Stimulated activated CD4-positive, alpha-beta T cell treated with anti-CD3 and anti-CD28 coated beads, Interleukin-1b, Interleukin-23, amount 100 ng/mL, for 24 hours (primary cell): ENCODE results near the gene SMCO3.

ENCODE experiments used
- DNase-seq, 4 experiments: peaks; one replicate each; pipeline ENCODE4 v3.0.0-alpha.2; 2020; ENCODE audit warnings: low read depth in 4 of 4, low spot score in 1 of 4

Gene SMCO3

DNA sequence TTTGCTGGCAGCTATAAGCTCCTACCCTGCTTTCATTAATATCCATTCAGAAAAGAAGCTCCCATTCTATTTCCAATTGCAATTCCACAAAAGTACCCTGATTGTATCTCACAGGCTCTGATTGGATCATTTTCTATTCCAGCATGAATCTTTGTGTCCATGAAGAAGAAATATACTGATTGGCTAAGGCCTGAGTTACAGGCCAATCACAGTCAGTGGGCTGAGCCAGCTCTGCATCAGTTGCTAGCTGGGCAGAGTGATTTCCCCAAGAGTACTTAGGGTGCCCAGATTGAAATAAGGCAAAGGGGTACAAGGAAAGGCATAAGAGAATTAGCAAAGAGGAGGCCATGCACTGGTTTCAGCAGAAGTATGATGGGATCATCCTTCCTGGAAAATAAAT, 14.9 kb upstream of the SMCO3 start:
- DNase-seq, result no peak

DNA sequence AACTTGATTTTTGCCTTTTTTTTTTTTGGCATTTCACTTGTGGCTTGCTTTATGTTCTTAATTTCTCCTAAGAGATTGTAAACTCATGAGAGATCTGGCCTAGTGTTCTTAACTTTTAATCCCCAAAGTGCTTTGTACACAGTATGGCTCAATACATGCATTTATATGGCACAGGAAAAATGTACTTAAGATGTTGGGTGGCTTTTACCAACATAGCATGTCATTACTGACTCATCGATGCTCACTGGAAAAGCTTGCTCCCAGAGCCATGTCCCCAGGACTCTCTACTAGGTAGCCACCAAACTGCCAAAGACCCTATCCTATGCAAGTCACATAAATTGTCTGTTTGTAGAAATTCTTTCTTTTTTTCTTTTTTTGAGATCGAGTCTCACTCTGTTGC, 13.1 kb upstream of the SMCO3 start:
- no peak for DNase-seq

DNA sequence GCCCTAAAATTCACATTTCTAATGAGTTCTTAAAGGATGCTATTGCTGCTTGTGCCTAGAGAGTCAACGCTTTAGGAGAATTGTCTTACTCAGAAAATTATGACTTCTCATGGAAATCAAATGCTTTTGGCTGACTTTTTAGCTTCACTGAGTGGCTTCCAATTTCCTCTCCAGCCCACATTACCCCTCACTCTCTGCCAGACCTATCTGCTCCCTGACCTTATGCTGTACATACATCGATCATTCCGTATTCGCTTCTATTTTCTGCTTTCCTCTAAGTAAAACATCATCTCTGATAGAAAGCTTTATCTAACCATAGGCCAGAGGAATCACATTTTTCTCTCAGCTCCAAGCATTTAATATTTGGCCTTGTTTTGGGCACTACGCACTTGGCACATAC, 12.5 kb upstream of the SMCO3 start:
- no peak for DNase-seq

DNA sequence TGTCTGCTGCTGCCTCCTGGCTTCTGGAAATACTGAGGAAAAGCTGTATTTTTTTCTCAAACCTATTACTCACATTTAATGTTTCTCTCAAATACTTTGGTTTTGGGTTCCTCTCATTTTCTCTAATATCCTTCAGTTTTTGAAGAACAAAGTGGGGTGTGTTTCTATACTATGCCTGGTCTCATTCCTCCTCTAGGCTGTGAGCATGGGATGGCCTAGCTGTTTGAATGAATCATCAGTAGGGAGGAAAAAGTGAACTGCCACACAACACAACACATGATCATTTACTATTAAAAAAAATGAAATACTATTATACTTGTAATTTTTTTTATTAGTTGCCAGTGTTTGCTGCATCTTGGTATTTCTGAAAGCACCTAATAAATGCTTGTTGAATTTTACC, 11.3 kb upstream of the SMCO3 start:
- DNase-seq, result no peak

DNA sequence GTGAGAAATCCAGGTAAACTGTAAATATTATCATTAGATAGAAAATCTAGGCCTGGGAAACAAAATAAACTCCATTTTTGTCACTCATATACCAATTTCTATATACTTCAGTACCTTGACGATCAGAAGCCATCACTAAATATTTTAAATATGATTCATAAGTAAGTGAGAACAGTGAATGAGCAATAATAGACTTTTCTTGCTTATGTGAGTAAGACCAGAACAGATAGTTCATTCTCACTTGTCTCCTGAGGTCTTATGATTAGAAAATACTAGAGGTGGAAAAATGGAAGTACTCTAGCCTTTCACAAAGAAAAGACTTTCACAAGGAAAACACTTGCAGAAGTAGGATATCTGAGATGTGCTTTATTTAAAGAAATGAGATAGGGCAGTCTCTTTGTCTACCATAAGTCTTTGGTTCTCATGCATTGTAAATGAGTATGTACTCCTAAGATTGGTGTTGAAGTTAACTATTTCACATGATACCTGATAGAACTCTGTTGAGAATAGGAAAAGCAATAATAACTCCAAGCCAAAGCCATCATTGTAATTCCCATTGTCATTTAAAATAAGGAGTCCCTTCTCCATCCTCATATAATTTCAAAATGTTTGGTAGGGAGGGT, 10.1 kb upstream of the SMCO3 start:
- no peak for DNase-seq

DNA sequence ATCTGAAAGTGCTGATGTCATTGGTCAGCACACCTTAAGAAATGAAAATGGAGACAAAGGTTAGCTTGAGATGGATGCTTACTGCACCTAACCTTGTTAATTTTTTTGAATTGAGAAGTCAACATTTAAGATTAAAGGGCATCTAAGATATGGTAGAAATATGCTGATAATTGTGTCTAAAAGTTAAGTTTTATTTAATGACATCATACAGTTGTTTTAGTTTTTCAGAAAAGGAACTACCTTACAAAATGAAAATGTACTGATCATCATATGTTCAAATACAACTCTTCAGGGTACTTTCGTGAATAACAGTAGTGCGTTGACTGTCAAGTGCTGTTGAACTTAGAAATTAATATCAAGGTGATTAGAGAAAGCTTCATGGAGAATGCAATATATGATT, 2.5 kb downstream of the SMCO3 start:
- DNase-seq, result no peak

DNA sequence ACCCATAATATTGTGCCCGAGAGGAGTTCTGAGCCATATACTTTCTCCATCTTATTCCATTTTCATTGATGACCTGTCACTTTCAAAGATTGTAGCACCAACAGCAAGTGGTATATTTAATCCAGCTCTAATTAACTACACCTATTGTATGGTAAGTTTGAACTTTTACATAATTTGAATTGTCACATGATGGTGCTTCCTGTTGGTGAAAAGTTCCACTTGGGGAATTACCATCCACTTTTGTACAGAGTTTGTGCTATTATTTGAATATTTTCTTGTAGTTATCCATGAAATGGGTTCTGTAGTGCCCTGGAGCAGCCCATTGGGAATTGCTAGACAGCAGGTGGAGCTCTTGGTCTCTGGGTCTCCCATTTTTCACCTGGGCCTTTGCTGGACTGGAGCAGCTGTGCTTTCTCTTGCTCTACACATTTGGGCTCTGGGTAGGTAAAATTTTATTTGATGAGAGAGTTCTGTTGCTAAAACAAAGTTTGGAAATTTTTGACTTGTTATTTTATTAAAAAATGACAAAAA, 3.0 kb downstream of the SMCO3 start:
- DNase-seq, result no peak

DNA sequence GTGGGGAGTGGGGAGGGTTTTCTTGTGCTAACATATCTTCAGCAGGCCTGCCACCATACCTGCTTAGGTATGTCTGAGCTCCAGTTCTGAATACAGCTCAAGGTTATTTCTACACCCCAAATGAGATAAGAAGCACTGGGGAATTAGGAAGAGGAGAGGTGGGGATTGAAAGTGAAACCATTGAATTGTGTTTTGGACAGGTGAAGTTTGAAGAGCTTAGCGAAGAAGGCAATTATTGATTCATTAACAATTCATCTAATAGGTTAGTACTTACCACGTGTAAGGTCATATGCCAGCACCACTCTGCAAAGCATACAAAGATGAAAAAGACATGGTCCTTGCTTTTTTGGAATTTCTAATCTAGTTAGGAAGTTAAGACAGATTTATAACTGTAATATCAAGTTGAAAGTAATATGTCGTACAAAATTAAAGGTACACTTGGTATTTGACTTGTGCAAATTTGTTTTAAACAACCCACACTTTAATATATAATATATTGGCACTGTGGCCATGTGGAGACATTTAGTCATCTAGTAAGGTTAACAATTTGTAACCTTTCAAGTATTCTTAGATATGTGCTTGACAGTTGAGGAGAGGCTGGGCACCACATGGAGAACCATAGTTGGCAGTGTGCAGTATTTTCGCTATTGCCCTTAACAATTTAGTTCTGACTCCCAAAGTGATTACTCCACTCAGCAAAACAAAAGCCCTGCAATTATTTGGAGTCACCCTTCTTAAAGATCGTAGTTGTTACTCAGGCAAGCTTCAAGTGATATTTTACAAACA, 3.6 kb downstream of the SMCO3 start:
- no peak for DNase-seq

DNA sequence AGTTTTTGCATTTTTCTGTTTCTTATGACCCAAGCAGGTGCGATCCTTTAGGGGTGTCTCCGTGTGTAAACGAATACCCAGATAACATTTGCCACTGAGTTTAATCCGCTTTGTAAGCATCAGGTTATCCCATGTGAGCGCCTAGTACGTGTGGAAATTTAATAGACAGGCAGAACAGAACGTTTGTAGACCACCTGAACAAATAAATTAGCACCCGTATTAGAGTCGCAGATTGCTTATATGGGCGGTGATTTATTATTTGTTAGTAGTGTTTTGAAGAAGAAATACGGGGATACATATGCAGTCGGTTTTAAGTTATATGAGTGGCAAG, 10.2 kb downstream of the SMCO3 start:
- DNase-seq, result no peak

DNA sequence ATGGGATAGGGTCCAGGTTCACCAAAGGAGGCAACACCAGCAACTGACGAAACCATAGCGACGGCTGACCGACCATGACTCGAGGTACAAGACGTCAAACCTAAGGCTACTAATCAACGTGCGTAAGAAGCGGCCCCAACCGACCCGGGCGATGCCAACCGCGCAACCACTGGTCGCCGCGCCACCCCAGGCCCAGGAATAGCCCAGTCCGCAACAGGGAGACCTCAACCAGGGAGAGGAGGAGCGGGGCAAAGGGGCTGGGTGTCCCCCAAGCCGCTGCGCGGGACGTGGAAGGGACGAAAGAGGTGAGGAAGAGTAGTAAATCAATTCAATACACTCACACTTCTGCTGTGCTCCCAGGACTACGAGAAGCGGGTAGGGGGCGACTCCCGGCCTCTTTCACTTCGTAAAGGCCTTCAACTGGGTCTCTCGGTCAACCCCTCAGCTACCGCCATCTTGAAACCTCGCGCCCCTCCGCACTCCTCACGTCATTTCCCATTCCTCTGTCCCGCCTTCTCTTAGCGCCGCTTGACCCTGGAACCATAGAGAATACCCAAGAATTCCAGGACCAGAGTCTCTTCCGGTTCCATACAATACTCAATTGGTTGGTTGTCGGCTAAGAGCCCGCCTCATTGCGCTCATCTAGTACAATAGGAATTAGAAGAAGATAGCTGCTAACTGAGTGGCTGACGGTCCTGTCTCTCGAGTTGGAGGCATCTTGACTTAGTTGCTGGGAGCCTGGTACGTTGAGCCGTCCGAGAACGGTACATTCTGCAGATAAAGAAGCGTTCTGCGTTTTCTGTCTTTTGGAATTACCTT, 10.8 kb downstream of the SMCO3 start, which contains the start of the genes C12orf60 and WBP11:
C12orf60 (plus strand) TSS at position 660 of the 819 bp plus-strand sequence. CDS start 19,266 bp downstream, outside the sequence.
WBP11 (minus strand) TSS at position 468 of the 819 bp plus-strand sequence. CDS start 2,095 bp downstream, outside the sequence.
- DNase-seq, result peak; percentile 64 to 77 (median 74)

DNA sequence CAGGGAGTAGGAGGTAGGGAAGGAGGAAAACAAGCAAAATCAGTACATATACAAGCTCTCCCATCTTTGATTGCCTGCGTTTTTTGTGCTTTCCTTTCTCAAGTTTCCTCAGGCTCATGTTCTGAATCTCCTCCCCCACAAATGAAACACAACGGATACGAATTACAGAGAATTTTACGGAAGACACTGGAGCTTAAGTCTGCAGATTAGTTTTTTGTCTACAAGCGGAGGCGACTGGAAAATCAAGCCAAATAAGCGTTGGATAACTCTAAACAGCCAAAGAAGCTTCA, 11.3 kb downstream of the SMCO3 start:
- no peak for DNase-seq

DNA sequence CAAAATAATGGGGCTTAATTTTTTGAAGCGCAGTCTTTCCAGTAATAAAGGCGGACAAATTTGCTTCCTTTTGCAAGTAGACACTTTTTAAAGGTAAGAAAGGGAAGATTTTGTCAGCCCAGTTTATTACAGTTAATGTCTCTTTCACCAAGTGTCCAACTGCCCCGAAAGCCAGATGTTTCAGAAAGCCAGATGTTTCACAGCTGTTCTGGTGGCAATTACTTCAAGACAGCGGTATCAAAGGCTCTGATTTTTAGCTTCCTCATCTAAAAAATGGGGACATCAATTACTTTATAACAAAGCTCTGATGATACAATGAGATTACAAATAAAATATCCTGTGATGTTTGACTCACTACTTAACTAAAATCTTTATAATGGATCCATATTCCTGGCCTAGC, 11.7 kb downstream of the SMCO3 start:
- no peak for DNase-seq

DNA sequence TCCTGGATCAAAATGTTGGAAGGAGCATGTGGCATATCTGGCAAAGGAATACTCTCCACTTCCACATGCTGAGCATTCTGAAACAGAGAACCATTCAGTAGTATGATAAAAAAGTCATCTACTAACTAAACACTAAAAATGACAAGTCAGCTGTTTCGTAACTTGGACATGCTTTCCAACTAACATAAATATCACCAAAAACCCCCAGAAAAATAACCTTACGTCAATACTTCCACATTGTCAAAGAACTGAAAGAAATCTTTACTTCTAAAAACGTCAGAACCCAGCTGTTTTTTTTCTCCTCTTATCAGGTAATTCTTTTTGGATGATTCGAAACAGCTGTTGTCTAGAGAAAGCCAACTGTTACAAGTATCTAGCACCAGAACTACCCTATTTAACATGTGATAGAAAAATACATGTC, 18.9 kb downstream of the SMCO3 start:
- no peak for DNase-seq

DNA sequence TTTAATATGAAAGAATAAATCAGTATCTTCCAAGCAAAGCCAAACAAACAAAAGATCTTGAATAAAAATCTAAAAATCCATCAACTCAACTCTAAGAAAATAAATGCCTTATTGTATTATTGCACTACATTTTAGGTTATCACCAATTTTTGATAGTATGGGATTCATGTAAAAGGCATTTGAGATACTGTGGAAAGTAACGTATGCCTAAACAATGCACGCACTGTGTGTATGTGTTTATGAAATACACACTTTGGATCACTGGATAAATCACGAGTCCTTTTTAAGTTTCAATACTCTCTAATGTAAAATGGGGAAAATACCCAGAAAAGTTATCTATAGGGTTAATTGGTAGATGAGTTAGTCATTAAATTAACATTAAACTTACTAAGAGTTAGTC, 28.4 kb downstream of the SMCO3 start:
- no peak for DNase-seq

DNA sequence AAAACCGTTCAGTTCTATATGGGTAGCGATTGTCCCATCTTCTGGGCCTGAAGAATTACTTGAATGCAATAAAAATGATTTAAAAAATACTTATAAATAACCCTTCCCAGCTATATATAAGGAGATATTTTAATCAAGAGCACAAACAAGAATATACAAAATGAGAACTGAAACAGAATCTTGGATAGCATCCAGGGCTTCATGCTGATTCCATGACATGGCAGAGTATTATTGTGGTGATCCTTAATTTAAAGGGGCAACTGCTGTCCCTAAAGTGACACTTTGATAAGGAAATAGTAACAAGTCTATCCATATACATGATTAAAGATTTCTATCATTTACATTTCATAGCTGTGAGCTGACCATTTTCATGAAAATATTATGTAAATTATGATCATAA, 29.5 kb downstream of the SMCO3 start:
- no peak for DNase-seq

DNA sequence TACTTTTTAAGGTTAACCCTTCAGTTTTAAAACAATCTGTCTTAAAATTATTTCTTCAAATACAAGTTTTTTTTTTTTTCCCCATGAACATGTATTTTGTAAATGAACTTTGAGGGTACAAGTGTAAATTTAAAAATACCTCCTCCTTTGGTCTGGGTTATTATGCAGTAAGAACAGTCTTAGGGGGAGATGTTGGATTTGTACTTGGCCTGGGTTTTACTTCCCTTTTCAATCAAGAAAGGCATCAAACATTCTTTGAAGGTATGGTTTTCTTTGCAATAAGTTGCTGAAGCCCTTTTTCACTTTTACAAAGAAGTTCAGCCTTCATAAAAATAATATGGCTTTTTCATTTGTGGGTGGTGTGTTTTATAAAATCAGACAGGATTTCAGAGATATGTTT, 31.2 kb downstream of the SMCO3 start:
- DNase-seq, result no peak

DNA sequence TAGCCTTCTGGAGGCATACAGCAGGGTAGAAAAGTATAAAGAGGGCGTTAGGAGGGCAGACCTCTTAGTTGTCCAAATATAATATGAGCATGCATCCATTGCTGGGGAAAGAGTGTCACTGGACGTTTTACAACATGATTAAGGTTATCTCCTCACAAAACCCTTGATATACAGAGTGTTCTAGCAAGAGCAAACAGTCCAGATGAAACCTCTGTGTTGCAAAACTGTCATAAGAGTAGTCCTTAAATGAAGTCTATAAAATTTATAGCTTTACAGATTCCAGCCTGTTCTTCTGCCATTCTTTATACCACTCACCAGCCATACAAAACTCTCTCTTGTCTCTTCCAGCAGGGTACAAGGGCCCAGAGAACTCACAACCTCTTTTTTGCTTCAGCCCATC, 32.4 kb downstream of the SMCO3 start:
- no peak for DNase-seq

DNA sequence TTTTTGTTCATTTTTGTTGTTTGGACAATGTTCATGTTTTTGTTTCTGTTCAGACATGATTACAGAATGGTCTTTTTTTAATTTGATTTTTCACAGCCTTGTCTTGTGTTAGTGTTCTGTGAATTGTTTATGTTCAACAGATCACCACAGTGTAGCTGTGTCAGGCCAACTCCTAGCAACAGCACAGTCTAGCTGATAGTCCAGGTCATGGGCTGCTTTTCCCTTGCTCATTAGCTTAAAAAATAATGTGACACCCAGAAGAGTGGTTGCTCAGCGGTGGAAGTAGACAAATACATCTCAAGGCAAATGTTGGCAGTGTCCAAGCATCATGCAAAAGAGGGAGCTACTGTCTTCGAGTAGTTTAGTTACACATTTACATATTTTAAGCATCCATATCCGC, 33.1 kb downstream of the SMCO3 start:
- no peak for DNase-seq

DNA sequence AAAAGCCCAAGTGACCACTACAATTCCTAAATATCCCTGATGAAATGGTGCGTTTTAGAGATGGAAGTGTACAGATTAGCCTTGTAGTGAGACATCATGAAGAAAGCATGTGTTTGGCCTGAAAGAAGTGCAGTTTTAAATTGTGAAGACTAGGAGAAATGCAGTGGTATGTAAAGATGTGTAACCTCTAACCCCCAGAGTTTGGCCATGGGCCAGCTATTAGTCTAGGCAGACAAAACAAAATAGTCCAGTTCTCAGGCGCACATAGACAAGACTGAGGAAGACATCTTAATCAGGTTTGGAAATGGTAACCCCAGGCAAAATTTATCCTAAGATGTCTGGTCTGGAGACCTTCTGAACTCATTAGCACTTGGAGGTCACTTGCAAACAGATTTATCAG, 34.1 kb downstream of the SMCO3 start:
- DNase-seq, result no peak

DNA sequence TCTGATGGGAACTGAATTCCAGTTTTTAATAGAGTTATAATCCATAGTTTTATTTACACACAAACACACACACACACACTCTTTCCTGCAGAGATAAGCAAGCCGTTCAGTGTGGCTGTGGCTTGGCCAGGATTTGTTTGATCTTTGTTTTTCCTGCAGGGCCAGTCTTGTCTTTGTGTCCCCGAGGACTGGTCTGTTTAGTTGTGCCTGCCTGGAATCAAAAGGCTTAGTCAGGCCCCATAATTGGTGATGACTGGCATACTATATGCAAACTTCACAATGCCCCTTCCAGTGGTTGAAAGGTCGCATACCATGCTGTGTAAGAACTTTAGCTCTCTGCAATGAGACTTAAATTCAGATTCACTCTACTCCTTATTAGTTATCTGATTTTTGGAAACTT, 36.7 kb downstream of the SMCO3 start:
- DNase-seq, result no peak

DNA sequence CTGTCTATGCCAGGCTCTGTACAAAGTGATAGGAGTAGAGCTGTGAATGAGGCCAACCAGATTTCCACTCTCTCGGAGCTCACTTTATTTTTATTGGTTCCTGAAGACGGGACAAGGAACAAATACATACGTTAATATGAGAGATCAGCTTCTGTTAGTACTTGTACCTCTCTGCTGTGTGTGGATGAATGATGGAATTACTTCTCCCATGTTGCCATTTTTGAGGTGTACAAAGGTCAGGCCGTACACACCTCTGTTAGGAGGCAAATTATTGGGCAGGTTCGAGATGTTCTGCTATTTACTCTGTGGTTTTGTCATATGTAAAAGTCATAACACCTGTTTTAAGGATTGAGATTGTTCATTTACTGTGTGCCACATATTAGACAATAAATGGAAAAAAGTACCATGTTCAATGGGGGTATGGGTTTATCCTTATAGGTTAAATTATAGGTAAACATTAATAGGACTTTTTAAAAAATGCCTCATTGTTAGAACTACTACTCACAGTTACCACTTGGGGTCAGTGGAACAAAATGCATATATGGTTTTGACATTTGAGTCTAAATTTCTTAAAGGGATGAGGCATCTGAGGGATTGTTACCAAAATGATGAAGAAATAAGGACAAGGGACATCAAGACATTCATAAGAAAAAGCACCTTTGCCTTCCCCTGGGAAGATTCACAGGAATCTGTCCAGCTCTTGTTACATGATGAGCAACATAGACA, 37.6 kb downstream of the SMCO3 start:
- DNase-seq, result no peak
